ENCODE results near the gene KLC1. TPM values are rescaled to one million over a fixed set of nuclear protein-coding genes. Genes with fewer than 3 reads are reported as not detected.
A peak's percentile ranks its signal among the peaks of the same experiment; 100 is the strongest.

KLC1 gene
- total and polyA plus RNA-seq, 2 of the 13 experiments (the other 11 are each of a cell fraction or from before 2014, with no cell fraction given) = 53.2 to 63.5 TPM

DNA sequence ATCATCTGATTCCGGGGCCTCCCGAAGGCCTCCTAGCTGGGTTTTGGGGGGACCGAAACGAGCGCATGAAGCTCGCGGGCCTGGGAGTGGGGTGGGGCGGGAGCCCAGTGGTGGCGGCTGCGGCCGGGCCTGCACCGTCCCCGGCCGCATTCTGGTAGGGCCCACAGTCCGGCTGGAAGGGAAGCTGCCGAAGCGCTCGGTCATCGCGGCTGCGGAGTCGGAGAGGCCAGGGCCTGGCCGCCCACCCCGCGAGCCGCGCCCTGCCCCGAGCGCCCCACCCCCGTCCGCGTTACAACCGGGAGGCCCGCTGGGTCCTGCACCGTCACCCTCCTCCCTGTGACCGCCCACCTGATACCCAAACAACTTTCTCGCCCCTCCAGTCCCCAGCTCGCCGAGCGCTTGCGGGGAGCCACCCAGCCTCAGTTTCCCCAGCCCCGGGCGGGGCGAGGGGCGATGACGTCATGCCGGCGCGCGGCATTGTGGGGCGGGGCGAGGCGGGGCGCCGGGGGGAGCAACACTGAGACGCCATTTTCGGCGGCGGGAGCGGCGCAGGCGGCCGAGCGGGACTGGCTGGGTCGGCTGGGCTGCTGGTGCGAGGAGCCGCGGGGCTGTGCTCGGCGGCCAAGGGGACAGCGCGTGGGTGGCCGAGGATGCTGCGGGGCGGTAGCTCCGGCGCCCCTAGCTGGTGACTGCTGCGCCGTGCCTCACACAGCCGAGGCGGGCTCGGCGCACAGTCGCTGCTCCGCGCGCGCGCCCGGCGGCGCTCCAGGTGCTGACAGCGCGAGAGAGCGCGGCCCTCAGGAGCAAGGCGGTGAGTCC, at the start of gene KLC1 (continued):
- TF ChIP-seq, protein P1, sequence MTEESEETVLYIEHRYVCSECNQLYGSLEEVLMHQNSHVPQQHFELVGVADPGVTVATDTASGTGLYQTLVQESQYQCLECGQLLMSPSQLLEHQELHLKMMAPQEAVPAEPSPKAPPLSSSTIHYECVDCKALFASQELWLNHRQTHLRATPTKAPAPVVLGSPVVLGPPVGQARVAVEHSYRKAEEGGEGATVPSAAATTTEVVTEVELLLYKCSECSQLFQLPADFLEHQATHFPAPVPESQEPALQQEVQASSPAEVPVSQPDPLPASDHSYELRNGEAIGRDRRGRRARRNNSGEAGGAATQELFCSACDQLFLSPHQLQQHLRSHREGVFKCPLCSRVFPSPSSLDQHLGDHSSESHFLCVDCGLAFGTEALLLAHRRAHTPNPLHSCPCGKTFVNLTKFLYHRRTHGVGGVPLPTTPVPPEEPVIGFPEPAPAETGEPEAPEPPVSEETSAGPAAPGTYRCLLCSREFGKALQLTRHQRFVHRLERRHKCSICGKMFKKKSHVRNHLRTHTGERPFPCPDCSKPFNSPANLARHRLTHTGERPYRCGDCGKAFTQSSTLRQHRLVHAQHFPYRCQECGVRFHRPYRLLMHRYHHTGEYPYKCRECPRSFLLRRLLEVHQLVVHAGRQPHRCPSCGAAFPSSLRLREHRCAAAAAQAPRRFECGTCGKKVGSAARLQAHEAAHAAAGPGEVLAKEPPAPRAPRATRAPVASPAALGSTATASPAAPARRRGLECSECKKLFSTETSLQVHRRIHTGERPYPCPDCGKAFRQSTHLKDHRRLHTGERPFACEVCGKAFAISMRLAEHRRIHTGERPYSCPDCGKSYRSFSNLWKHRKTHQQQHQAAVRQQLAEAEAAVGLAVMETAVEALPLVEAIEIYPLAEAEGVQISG (CRISPR knock-in tag; IDR thresholded peaks at IDR 0.05) = peak; percentile 70; the same call in 1 of the 2 replicates
- TF ChIP-seq ZSCAN31 (CRISPR knock-in tag; IDR thresholded peaks at IDR 0.05; ENCODE audit: low read depth) (0 out of 2 replicates have a peak, but pooled peaks have one; percentile 54), ISX (CRISPR knock-in tag; conservative IDR thresholded peaks at IDR 0.05) (no peak), ZNF605 (CRISPR knock-in tag; IDR thresholded peaks at IDR 0.05) (no peak), TBL1XR1 (IDR thresholded peaks at IDR 0.05; ENCODE audit: borderline replicate concordance, low read length, partially characterized antibody) (no peak), ATF1 (CRISPR knock-in tag; IDR thresholded peaks at IDR 0.05) (peak; percentile 88), RFX3 (CRISPR knock-in tag; IDR thresholded peaks at IDR 0.05) (no peak), NPAS2 (CRISPR knock-in tag; IDR thresholded peaks at IDR 0.05; ENCODE audit: borderline replicate concordance) (no peak), HNRNPK (IDR thresholded peaks at IDR 0.05; ENCODE audit: low read depth, low read length, poor library complexity, severe bottlenecking) (peak; percentile 80), HES4 (CRISPR knock-in tag; IDR thresholded peaks at IDR 0.05; ENCODE audit: borderline replicate concordance) (peak; percentile 83), ZNF331 (CRISPR knock-in tag; IDR thresholded peaks at IDR 0.05) (peak; percentile 61), ZNF792 (CRISPR knock-in tag; IDR thresholded peaks at IDR 0.05) (no peak), ZNF441 (CRISPR knock-in tag; IDR thresholded peaks at IDR 0.05; ENCODE audit: borderline replicate concordance) (peak; percentile 25; the same call in 1 of the 2 replicates), ZNF780A (CRISPR knock-in tag; IDR thresholded peaks at IDR 0.05) (peak; percentile 7; the same call in 1 of the 2 replicates), ZNF878 (CRISPR knock-in tag; IDR thresholded peaks at IDR 0.05) (no peak), IRF2 (CRISPR knock-in tag; IDR thresholded peaks at IDR 0.05) (peak; percentile 35; the same call in 1 of the 2 replicates)
- TF ChIP-seq, protein P2, sequence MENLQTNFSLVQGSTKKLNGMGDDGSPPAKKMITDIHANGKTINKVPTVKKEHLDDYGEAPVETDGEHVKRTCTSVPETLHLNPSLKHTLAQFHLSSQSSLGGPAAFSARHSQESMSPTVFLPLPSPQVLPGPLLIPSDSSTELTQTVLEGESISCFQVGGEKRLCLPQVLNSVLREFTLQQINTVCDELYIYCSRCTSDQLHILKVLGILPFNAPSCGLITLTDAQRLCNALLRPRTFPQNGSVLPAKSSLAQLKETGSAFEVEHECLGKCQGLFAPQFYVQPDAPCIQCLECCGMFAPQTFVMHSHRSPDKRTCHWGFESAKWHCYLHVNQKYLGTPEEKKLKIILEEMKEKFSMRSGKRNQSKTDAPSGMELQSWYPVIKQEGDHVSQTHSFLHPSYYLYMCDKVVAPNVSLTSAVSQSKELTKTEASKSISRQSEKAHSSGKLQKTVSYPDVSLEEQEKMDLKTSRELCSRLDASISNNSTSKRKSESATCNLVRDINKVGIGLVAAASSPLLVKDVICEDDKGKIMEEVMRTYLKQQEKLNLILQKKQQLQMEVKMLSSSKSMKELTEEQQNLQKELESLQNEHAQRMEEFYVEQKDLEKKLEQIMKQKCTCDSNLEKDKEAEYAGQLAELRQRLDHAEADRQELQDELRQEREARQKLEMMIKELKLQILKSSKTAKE (CRISPR knock-in tag; IDR thresholded peaks at IDR 0.05; ENCODE audit: borderline replicate concordance) = peak; percentile 48; the same call in 1 of the 2 replicates
- TF ChIP-seq, protein P3, sequence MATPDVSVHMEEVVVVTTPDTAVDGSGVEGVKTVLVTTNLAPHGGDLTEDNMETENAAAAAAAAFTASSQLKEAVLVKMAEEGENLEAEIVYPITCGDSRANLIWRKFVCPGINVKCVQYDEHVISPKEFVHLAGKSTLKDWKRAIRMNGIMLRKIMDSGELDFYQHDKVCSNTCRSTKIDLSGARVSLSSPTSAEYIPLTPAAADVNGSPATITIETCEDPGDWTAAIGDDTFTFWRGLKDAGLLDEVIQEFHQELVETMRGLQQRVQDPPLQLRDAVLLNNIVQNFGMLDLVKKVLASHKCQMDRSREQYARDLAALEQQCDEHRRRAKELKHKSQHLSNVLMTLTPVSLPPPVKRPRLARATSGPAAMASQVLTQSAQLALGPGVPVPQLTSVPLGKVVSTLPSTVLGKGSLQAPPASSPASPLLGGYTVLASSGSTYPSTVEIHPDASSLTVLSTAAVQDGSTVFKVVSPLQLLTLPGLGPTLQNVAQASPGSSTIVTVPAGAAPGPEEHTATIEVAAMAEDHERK (CRISPR knock-in tag; IDR thresholded peaks at IDR 0.05; ENCODE audit: low read depth) = no peak
- TF ChIP-seq, protein P4, sequence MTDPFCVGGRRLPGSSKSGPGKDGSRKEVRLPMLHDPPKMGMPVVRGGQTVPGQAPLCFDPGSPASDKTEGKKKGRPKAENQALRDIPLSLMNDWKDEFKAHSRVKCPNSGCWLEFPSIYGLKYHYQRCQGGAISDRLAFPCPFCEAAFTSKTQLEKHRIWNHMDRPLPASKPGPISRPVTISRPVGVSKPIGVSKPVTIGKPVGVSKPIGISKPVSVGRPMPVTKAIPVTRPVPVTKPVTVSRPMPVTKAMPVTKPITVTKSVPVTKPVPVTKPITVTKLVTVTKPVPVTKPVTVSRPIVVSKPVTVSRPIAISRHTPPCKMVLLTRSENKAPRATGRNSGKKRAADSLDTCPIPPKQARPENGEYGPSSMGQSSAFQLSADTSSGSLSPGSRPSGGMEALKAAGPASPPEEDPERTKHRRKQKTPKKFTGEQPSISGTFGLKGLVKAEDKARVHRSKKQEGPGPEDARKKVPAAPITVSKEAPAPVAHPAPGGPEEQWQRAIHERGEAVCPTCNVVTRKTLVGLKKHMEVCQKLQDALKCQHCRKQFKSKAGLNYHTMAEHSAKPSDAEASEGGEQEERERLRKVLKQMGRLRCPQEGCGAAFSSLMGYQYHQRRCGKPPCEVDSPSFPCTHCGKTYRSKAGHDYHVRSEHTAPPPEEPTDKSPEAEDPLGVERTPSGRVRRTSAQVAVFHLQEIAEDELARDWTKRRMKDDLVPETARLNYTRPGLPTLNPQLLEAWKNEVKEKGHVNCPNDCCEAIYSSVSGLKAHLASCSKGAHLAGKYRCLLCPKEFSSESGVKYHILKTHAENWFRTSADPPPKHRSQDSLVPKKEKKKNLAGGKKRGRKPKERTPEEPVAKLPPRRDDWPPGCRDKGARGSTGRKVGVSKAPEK (CRISPR knock-in tag; IDR thresholded peaks at IDR 0.05; ENCODE audit: borderline replicate concordance) = no peak

Measured in HepG2 (cell line).